Measurements from ENCODE around the gene SIL1.

- TF ChIP-seq CTCF (IDR thresholded peaks at IDR 0.05; ENCODE audit: insufficient read depth, low read depth, low read length) (no peak), EZH2 (IDR thresholded peaks at IDR 0.05; ENCODE audit: insufficient read depth, low read length) (no peak)
Measured at GRCh38 chr5:138922494-138922893, 275.7 kb downstream of the SIL1 start.
